GM18517 (cell line): ENCODE data around the gene LGALS1.
A peak's percentile ranks its signal among the peaks of the same experiment; 100 is the strongest.

Experiments used
- ATAC-seq: cut with Tn5 transposase; IDR thresholded peaks from one replicate; pipeline ENCODE4 v1.9.1; 2021; ENCODE audit warnings: mild to moderate bottlenecking, moderate library complexity; ENCODE audit not compliant: unreplicated experiment

LGALS1 gene

DNA sequence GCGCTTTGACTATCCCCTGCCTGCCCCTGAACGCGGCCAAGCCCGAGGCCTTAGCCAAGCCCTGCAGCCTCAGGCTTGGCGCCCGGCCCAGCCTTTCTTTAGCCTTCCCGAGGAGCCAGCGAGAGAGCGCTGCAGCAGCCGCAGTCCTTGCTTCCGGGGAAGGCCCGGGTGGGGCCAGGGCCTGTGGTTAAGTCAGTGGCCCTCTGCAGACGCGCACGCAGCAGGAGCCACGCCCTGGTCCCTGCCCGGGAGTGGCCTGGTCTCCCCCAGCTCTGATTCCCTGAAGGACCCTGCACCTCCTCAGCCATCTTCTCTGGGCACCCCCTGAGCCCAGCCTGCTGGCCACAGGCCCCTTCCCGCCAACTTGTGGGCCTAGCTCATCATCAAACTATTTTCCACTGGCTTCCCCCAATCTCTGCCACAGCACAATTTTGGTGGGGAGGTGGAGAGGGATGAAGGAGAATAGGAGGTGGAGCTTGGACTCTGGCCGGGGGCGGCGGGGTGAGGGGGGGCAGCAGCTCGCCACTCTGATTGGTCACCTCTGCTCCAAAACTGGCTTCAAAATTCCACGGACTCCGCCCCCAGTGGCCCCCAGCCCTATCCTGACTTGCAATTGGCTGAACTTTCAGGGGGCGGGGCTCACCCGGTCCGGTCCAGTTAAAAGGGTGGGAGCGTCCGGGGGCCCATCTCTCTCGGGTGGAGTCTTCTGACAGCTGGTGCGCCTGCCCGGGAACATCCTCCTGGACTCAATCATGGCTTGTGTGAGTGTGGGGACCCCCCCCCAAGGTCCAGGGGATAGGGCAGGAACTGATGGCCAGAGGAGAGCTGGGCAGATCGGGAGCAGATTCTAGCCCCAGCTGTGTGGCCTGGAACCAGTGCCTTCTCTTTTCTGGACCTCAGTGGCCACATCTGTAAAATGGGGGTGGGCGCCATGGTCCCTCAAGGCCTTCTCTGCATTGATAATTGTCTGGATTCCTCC, at the start of gene LGALS1:
Gene LGALS1, plus strand, starts transcription at position 686 of the 979 bp plus-strand sequence. Its CDS starts 67 bp downstream, at position 753.
- no peak for ATAC-seq

DNA sequence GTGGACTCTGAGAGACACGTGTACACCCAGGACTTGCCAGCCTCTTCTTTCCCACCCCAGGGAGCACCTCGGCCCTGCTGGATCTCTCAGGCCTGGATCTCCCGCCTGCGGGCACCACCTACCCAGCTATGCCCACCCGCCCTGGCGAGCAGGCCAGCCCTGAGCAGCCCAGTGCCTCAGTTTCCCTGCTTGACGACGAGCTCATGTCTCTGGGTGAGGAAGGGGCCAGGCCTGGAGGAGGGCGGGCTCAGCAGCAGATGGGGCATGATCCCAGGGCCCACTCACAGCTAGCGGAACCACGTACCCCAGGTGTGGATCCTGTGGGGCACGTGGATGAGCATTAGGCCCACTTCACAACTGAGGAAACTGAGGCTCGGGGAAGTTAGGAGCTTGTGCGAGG, 49.7 kb upstream of the LGALS1 start:
- ATAC-seq = no peak

DNA sequence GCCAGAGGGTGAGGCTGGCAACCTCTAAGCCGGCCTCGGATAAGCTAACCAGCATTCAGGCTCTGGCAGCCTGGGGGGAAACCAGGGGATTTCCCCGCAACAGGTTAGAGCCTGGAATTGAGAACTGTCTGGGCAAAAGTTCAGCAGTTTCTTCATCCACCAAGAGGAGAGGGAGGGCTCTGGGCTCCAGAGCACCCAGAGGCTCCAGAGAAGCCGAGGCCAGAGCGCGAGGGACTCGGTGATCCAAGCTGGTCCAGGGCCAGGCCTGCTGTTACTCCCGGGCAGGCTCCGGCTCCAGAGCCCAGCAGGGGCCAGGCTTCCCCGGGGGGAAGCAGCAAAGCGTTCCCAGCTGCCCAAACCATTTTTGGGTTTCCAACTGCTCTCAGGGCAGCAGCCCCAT, 49.3 kb upstream of the LGALS1 start:
- ATAC-seq = no peak

DNA sequence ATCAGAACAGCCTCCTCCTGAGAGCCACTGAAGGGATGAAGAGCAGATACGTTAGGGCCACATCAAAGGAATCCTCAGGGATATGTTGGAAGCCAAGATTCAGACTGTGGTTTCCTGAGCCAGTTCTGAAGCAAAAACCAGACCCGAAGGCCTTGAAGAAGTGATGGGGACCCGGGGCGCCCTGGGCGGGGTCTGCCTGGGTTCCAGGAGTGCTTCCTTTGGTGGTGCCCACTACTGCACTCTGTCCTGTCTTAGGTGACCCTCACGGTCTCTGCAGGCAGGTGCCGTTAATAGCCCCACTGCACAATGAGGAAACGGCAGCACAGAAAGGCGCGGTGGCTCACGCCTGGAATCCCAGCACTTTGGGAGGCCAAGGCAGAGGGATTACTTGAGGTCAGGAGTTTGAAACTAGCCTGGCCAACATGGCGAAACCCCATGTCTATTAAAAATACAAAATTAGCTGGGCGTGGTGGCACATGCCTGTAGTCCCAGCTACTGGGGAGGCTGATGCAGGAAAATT, 48.8 kb upstream of the LGALS1 start:
- no peak for ATAC-seq

DNA sequence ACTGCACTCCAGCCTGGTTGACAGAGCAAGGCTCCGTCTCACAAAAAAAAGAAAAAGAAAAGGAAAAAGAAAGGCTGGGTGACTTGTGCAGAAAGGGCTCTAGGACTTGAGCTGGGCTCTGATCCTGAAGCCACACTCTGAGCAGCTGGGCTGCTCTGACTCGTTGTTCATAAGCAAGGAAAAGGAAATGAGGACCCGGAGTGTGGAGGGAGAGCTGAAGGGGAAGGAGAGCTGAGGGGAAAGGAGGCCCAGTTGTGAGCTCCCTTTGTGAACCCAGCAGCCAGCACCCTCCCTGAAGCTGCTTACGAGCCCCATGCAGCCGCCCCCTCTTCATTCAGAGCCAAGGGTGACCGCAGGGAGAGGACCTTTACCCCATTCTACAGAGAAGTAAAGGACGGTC, 48.3 kb upstream of the LGALS1 start:
- ATAC-seq = no peak

DNA sequence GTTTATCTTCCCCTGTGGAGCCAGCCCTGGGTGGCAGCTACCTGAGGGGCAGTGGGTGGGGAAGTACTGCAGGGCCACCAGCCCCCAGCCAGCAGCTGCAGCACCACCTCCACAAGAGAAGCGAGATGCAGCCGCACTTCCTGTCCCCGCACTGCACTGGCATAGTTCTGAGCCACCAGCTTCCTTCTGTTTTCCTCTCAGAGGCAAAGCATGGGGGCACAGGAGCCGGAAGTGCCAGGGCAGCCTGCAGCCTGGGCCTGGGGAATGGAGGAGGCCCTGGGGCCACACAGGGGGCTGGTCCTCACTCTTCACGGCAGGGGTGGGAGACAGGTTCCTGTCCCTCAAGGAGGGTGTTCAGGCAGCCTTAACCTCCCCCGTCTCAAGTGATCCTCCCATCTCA, 47.9 kb upstream of the LGALS1 start:
- ATAC-seq = no peak

DNA sequence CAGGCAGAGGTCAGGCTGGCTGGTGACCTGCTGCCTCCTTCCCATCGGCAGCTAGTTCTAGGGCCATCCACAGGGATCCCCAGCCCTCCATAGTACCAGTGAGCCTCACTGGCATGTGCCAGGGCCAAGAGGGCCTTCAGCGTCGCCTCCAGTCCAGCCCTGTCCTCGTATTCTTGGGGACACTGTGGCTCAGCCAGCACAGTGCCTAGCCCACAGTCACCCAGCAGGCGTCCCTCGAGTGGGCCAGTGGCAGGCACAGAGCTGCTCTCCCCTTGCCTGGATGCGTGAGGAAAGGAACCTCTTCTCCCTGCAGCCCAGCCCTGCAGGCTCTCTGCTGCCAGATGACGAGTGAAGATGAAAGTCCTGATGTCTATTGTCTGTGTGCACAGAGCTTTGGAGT, 46.6 kb upstream of the LGALS1 start:
- no peak for ATAC-seq

DNA sequence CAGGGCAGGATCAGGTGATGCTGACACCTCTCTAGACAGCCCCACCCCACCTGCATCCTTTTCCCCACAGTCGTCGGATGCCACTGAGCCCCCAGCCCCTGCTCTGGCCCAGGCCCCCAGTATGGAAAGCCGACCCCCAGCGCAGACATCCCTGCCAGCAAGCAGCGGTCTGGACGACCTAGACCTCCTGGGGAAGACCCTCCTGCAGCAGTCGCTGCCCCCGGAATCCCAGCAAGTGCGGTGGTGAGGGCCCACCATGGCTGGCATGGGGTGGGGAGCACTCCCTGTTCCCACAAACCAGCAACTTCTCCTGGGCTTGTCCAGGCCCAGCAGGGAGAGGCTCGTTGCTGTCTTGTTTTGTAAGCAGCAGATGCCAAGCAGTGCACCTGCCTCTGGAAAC, 45.5 kb upstream of the LGALS1 start:
- ATAC-seq = no peak

DNA sequence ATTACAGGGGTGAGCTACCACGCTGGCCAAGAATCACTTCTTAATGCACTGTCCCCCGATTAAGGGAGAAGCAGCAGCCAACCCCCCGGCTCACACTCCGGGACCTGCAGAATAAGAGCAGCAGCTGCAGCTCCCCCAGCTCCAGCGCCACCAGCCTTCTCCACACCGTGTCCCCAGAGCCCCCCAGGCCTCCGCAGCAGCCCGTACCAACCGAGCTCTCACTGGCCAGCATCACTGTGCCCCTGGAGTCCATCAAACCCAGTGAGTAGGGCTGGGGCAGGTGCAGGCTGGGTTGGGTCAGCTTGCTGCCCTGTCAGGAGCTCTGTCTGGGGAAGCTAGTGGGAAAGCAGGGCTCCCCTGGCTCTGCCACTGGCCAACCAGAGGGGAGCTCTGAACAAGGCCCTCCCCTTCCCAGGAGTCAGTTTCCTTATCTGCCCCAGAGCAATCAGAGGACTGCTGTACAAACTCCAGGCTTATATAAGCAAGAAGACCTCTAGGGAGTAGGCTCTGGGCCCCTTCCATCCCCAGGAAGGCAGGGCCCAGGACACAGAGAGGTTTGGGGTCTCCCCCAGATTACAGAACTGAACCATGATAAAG, 44.5 kb upstream of the LGALS1 start:
- no peak for ATAC-seq

DNA sequence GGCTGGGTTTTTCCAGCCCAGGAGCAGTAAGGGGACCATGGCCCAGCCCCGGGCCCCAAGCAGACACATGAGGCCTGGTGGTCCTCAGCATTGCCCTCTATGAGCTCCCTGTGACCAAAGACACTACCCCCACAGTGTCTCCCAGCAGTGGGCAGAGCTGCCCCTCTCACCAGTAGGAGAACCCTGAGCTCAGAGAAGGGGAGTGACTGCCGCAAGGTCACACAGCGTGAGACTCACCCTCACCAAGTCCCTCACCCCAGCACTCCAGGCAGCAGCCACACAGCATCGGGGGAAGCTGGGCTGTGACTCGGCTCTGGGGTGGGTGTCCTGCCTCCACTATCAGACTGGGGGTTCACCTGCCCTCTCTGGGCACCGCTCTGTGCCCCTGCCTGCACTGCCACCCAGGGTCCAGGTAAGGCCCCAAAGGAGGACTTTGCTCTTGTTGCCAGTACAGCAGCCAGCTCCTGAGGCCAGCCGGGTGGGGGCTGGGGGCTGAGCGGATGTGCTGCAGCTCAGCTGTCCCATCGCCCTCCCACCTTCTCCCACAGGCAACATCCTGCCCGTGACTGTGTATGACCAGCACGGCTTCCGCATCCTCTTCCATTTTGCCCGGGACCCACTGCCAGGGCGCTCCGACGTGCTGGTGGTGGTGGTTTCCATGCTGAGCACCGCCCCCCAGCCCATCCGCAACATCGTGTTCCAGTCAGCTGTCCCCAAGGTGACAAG, 43.8 kb upstream of the LGALS1 start:
- ATAC-seq = no peak

DNA sequence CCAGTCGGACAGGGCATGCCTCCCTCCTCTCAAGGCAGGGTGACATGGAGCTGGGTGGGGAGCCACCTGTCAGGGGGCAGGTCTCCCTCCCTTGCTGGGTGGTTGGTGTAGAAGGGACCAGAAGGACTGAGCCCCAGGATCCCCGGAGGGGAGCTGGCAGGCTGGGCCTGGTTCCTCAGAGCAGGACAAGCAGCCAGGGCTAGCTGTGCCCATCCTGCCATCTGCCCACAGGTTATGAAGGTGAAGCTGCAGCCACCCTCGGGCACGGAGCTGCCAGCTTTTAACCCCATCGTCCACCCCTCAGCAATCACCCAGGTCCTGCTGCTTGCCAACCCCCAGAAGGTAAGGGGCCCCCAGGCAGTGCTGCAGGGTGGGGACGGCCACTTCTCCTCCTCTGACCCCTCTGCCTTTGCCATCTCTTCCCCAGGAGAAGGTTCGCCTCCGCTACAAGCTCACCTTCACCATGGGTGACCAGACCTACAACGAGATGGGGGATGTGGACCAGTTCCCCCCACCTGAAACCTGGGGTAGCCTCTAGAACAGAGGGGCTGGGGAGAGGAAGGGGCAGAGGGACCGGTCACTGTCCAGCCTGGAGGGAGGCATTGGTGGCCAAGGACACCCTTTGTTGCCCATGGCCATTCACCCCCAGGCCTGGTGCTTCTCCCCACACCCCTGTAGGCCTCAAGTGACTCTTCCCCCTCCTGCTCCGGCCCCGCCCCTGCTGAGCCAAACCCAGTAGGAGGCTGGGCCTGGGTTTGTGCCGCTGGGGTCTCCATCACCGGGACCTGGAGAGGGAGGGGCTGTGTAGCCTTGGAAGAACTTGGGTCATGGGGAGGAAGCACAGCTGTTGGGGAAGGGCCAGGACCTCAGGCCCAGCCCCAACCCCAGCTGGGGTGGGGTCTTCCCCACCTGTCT, 43.0 kb upstream of the LGALS1 start:
- ATAC-seq = peak; percentile 9

DNA sequence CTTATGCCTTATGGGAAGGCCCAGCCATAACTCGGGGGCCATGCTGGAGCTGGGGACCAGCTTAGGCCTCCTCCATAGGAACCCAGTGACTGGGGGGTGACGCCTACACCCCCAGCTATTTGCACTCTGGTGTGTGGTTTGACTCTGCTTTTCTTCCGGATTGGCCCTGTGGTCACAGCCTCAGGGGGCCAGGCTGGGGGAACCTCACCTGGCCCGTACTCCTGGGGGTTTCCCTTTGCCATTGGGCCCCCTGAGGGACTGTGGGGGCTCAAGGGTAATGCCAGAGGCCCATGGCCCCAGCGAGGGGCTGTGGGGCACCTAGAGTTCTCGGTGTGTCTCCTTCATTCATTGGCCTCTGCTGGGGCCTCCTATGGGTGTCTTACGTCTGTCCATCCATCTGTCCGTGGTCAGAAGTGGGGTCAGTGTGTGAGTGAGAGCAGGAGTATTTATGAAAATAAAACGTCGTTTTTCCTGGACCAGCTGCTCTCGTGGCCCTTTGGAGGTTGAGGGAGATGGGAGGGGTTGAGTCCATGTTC, 42.3 kb upstream of the LGALS1 start:
- peak; percentile 63 for ATAC-seq

DNA sequence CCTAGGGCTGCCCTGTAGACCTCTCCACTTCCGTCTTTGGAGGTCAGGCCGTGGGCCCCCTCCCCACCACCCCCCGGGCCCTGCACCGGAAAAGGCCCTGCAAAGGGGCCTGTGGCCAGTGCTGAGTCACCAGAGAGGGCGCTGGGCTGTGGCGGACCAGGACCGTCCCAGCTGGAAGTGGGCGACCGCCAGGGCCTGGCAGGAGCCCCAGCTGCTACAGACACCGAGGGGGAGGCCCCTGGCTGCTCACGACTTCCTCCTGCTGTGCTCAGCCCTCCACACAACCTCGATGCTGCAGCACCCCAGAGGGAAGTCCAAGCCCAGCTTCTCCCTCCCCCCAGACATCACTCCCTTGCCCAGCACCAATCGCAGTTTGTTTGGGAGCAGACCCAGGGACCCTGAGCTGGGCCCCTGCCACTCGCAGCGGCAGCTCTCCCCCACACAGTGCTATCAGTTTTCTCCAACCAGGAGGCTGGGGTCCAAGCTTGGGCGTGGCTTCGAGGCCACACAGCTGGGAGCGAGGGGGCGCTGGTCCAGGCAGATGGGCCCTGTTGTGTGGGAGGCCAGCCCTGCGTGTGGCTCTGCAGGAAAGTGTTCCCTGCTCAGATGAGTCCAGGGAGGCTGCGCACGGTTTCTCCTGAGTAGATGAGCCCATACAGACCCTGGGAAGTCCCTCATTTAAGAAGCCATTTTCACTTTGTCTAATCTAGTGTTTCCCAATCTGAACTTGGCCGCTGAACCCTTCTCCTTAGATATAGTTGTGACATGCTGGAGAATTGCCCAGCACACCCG, 41.6 kb upstream of the LGALS1 start:
- ATAC-seq = peak; percentile 46

DNA sequence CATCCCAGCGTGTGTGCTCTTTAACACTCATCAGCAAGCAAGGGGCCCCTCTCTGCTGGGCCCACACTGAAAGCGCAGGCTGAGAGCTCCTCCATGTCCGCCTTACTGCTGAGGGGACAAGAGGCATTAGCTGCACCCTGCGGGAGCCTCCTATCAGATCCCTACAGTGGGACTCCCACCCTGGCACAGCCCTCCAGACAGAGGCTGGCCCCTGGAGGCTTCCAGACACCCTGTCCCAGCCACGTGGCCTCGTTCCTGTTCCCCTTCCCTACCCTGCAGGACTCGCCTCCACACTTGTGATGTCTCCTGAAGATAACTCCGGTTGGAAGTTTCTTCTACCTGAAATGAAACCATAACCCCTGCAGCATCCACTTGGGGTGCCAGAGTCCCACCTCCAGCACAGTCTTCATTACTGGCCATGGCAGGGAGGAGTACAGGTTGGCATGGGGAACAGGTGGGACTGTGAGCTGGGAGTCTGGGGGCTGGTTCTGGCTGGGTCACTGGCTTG, 41.0 kb upstream of the LGALS1 start:
- no peak for ATAC-seq

DNA sequence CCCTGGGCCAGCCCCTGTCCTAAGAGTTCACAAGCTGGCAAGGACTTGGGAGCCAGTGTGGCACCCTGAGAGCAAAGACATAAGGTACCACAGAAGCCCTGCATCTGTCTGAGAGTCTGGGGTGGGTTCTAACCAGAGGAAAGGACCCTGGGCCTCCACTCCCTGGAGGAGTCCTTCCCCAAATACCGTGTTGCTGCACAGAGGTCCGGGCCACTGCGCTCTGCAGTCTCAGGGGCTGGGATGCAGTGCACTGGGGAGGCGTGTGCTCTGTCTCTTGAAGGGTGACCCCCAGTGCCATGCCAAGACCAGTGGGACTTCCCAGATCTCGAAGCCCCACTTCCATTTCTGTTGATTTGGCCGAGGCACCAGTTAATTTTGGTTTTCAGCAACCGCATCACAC, 40.3 kb upstream of the LGALS1 start:
- ATAC-seq = no peak

DNA sequence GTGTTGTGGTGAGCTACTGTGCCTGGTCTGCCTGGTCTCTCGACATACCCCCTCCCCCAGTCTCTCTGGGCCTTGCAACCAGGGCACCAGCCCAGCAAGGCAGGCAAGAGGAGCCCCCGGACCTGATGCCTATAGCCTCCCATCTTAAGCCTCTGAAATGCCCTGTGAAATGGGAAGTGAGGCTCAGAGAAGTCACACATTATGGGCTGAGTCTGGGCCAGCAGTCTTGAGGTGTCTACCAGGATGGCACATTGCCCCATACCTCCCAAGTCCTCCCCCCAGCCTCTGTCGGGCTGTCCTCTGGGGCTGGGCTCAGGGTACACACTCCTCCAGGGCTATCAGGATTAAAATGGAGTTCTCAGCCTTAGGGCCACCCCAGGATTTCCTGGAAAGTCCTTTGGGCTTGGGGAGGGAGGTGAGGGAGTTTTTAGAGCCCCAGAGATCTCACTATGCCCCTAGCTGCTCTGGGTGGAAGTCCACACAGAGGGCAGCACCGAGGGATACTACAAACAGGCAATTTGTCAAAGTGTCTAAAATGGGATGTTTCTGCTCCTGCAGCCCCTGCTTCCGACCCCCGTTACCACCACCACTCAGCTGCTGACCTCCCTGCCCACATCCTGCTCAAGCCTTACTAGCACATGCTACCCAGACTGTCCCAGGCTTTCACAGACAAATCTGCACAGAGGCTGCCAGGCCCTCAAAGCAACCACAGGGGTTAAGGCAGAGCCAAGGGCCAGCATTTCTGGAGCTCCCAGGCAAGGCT, 39.1 kb upstream of the LGALS1 start:
- no peak for ATAC-seq

DNA sequence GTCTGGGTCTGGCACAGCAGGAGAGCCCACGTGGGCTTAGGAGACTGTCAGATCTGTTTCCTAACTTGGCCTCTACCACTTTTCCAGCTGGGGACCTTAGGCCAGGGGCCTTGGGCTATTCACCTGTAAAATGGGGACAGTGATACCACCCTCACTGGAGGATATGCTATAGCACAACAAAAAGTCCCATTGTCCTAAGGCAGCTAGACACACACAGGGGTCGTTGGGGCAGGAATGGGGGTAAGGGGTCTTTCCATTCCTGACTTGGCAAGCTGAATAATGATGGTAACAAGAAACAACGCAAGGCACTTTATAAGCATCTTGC, 38.5 kb upstream of the LGALS1 start:
- no peak for ATAC-seq

DNA sequence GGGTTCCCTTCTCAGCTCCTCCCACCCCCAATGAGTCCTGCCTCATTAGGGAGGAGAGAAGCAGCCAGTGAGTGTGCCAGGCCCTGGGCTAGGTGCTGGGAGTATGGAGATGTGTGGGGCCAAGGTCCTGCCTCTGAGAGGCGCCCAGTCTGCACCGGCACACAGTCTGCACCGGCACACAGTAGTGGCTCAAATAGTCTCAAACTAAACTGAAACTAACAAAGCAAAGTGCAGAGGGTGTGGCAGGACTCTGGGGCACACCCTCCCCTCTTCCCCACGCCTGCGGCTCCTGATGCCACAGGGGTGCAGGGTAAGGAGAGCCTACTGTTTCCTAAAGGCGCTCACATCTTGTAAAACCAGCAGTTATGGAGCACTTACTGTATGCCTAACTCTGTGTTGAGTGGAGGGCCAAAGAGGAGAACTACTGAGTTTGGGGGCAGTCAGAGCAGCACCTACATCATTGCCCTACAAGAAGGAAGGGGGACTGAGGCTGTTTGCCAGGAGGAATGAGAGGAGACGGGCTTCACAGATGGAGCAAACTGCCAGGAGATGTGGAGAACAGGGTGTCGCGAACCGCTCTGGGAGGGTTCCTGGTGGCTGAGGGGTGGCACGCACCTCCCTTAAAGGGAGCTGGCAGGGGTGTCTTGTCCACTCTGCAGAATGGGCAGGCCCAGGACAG, 36.9 kb upstream of the LGALS1 start:
- no peak for ATAC-seq
